GM21723 (cell line): ENCODE data around the gene GPC5.

ENCODE experiments used
- ATAC-seq: cut with Tn5 transposase; IDR thresholded peaks from one replicate; pipeline ENCODE4 v1.9.1; 2021; ENCODE audit warnings: mild to moderate bottlenecking, moderate library complexity; ENCODE audit not compliant: unreplicated experiment

Gene GPC5

DNA sequence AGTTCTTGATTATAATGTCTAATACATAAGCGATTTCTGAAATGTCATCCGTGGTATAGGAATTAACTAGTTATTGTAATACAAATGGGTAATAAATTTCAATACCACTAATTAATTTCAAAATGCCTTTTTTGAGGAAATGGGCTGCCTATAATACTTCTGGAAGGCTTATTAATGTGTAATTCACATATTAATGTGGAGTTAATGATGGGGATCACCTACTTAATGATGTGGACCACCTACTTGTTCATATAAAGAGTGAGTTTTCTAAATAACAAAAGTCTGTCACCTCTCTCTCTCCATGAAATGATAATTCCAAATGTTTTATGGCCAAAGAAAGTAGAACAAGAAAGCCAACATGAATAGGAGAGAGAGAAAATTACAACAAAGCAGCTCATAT is 914.4 kb downstream of the GPC5 start:
- no peak for ATAC-seq

DNA sequence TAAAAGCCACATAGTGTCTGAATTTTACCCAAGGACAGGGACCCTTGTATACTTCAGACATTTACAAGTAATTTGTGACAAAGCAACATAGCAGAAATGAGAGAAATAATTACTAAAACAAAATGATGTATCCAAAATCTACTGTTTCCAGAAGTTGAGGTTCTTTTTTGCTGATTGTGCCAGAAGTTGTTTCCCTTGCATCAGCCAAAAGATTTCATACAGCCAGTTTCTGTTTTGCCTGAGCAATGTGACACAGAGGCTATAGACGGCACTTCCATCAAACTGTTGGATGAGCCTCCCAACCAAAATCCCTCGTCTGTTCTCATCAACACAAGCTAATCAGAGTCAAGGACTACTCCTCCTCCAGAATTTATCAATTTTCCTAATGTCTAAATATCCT is 915.0 kb downstream of the GPC5 start:
- no peak for ATAC-seq

DNA sequence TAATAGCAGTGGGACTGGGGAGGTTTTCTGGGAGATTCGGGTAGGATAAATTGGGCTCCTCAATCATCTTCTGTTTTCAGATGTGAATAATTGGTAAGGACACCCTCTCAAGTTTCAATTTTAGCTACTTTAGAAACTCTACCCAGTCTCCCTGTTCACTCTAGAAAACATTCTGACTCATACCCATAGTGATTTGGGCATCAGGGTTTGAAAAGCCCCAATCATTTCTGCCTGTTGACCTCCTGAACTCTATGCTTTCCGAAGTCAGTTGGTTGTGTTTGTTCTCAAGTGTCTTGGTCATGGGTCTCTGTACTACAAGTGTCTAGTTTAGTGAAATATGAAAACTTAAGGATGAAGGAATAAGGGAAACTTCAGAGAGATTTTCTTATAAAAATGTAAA is 916.8 kb downstream of the GPC5 start:
- no peak for ATAC-seq

DNA sequence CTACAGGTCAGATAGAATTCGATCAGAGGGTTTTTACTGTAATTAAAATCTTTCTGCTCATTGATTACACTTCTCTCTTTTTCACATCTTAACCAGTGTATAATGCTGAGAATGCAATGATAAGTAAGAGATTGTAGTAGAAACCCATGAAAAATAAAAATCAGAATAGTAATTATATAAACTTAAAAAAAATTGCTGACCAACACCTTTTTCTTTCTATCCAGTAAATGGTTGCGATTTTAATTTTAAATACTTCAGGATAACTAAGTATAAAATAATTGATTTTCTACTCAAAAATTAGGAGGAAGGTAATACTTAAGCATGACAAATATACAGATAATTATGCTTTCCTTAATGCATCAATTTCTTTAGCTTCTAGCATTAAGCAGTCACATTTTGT is 917.6 kb downstream of the GPC5 start:
- no peak for ATAC-seq

DNA sequence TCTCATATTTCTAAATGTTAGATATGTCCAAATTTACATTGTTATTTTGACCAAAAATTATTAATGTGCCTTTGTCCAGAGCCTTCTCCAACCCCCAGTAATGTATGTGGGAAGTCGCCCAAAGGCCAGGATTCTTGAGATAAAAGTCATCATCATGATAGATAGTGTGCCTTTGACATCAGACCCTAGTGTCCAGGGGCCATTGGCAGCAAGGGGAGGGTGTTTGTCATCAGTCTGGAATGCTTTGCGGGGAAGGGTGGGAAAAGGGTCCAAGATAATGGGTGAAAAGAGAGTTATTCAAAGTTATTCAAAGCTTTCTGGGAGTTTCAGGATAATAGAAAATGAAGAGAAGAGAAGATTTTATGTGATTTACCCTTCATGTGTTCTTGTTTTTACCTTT is 918.6 kb downstream of the GPC5 start:
- no peak for ATAC-seq

DNA sequence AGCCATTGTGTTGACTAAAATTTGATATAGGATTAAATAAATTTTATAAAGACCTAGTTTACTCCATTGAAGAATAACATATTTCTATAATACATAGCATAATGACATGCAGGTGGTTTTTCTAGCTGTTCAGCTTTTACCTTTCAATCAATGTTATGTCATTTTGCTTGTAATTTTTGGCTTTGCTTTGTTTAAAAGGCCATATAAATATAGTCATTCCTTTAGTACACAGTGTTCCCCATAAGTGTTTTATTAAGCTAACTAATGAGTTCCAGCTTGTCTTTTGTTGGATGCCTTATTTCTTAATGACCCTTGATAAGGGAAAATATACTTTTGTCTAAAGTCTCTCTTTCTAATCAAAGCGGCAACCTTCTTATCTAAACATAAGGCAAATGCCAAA is 921.9 kb downstream of the GPC5 start:
- no peak for ATAC-seq

DNA sequence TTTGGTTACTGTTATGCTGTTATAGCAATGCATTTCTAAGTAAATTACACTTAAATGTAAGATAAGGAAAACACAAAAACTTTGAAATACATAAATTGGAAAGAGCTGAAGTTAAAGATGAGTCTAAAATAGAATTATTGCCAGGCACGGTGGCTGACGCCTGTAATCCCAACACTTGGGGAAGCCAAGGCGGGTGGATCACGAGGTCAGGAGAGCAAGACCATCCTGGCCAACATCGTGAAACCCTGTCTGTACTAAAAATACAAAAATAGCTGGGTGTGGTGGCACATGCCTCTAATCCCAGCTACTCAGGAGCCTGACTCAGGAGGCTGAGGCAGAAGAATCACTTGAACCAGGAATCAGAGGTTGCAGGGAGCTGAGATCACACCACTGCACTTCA is 922.8 kb downstream of the GPC5 start:
- ATAC-seq: no peak

DNA sequence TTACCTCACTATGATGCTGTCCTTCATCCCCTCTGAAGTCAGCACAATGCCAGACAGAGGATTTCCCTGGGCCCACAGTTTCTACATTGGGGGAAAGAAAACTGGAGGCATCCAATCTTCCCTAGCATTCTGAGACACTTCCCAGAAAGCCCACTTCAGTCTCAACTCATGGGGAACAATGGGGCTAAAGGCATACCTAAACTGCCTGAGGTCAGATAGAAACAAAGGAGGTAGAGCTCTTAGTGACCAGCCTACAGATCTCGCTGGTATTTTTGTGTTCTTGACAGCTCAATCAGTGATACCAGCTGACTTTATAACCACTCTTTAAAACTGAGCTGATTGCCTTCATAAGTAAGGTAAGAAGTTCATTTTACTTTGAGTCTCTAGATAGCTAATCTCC is 947.2 kb downstream of the GPC5 start:
- ATAC-seq: no peak

DNA sequence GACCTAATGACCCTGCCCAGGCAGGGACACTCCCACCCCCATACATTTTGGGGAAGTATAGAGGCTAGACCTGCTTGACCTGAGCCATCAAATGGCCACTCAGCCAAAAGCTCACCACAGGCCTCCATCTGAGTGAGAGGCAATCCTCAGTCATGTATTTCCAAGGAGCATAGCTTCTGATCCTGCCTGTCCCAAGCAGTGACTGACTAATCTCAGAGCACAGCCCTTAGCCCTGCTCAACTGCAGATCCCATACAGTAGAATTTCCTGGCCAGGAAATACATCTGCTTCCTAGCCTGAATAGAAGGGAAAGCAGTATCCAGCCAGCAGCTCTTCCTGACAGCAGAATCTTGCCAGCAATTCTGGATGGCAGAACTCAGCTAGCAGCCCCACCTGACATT is 947.6 kb downstream of the GPC5 start:
- no peak for ATAC-seq

DNA sequence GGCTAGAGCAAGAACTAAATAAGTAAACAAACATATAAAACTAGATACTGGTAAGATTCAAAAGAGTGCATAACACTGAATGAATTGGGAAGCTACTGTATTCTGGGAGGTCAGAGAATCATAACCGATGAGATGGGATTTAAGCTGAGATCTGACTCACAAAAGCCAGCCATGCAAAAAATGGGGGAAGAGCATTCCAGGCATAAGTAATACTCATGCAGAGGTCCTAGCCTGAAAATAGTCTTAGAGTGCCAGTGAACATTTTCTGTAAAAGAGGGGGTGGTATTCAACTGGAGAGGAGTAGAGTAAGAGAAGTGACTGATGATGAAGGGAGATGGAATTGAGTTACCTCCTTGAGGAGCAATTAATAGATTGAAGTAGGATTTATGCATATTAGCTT is 956.2 kb downstream of the GPC5 start:
- no peak for ATAC-seq

DNA sequence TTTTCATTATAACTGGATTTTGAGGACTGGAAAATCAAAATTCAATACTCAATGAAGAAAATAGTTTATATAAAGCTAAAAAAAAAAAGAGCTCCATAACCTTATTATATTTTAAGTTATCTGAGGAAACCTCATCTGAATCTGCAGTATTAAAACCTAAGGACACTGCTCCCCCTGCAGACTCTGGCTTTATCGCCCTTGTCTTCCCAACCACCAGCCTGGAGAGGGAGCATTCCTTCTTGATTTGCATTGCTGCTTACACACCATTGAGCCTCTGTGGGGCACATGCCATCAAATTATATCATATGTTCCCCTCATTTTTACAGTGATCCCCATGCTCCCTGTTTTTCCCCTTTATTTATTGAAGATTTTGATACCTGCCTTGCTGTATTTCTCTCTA is 956.8 kb downstream of the GPC5 start:
- ATAC-seq: no peak

DNA sequence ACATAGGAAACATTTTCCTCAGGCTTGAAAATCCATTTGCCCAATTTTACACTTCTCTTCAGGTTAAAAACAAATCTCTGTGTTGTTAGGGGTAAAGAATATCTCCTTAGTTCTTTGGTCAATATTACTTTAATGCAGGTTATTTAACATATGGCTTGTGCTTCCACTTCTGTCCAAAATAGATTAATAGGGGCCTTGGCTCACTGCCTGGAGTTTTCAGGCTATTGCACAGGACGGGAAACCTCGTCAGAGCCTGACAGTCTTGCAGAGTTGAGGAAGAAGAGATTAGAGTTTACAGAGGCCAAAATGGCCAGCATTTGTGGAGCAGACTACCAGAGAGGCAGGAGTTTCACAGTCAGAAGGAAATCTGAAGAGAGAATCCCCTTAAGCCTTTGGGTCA is 964.3 kb downstream of the GPC5 start:
- ATAC-seq: no peak

DNA sequence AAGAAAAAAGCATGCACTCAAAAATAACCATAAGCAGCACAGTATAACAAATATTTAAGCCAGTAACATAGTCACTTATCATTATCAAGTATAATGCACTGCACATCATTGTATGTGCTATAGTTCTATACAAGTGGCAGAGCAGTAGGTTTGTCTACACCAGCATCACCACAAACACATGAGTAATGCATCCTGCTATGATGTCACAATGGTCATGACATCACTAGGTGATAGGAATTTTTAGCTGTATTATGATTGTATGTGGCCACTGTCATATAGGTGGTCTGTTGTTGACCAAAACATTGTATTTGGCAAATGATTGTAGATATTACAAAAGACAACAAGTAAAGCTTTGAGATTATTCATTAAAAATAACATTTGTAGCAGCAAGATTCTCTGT is 967.5 kb downstream of the GPC5 start:
- ATAC-seq: no peak

DNA sequence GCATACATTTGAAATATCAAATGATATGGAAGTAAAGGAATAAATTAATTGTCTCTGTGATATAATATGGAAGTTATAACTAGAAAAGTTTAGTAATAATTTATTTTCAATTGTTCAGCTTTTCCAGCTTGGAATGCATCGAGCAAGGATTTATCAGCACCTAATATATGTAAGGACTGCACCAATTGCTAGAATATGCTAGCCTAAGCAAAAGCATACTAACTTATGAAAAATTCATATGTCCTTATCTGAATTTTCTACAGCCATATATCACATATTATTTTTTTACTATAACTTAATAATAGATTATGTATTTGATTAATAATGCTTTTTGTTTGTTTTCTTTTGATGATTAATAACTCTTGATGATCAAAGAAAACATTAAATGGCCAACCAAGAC is 979.0 kb downstream of the GPC5 start:
- ATAC-seq: no peak

DNA sequence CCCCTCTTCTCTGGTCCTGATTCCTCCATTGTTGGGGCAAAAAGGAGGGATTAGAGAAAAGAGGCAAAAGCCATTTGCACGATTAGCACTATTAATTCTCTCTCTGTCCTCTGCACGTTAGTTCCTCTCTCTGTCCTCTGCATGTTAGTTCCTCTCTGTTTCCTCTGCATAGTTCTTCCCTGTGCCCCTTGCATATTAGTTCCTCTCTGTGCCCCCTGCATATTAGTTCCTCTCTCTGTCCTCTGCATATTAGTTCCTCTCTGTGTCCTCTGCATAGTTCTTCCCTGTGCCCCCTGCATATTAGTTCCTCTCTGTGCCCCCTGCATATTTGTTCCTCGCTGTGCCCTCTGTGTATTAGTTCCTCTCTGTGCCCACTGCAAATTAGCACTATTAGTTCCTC is 981.0 kb downstream of the GPC5 start:
- ATAC-seq: no peak

DNA sequence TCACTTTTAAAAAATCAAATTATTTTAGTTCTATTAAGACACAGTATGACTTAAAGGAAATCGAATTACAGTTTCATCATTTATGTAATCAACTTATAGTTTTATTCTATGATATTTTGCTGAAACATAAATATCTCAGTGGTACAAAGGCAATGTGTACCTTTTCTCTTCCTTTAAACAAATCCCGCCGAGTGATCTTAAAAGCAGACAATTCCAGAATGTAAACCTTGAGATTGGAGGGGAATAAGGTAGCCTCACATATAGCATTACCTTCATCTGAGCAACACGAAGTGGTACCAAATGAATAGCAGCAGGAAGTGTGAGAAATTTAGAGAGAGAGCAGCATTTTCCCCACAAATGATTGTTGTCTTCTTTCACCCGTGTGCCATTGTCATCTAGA is 986.0 kb downstream of the GPC5 start:
- ATAC-seq: no peak

DNA sequence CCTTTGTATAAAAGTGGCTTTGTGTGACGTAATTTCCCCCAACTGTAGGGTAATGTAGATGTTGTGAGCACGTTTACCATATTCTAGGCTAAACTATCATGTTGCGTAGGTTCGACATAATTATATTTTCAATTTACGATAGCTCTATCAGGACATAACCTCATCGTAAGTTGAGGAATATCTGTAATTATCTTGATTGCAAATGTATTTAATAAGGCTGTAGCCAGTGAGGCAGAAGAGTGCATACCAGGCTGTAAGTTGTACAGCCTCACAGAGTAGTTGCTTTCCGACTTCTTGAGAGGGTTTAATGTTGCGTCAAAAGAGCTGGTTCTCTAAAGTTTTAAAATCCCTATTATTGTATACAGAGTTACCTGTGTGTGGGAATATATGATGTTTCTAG is 988.8 kb downstream of the GPC5 start:
- ATAC-seq: no peak

DNA sequence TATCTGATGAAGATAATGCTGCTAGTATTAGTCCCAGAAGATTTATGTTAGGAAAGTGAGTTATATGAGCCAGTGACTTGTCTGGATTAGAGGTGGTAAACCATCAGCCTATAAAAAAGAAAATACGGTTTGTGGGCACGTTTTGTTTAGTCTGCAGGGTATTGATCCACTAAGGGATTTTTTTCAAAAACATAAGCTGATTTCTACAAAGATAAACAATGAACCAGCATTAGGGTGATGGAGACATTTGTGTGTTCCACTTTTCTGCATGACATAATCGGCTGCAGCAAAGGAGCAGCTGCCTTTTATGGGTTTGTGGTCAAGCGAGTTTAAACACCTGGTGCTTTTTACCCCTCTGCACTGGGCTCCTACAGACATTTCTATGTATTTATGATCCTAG is 991.8 kb downstream of the GPC5 start:
- no peak for ATAC-seq

DNA sequence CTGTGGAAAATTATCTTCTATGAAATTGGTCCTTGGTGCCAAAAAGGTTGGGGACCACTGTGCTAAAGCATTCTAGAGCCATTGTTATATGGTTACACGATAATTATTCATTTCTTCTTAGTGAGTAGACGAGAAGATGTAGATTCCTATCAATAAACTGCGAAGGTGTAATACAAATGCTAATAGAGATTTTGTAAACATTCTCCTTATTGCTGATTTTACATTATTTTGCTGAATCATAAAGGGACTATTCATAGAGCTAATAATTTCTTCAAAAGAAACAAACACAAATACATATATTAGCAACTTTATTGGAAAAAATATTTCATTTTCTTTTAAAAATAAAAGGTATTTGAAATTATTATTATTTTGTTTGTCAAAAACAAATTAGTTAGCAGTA is 1005.2 kb downstream of the GPC5 start:
- ATAC-seq: no peak

DNA sequence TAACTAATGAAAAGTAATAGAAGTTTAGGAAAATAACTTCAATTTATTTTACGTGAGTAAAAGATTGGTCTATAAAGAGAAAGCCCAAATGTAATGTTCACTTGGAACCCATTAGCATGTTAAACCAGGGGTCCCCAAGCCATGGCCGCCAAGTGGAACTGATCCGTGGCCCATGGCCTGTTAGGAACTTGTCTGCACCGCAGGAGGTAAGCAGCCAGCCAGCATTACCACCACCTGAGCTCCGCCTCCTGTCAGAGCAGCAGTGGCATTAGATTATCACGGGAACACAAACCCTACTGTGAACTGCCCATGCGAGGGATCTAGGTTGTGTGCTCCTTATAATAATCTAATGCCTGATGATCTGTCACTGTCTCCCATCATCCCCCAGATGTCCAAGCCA is 1009.4 kb downstream of the GPC5 start:
- ATAC-seq: no peak

DNA sequence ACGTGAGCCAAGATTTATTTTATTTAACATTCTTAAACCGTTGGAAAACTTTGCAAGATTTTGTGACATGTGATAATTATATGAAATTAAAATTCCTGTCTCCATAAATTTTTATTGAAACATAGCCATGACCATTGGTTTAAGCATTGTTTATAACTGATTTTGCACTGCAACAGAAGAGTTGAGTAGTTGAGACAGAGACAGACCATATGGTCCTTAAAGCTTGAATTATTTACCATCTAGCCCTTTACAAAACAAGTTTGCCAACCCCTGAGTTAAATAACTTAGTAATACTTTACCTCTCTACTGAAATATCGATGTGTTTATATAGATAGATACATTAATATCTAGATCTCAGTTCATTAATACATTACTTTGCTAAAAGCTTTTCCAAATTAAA is 1014.1 kb downstream of the GPC5 start:
- no peak for ATAC-seq

DNA sequence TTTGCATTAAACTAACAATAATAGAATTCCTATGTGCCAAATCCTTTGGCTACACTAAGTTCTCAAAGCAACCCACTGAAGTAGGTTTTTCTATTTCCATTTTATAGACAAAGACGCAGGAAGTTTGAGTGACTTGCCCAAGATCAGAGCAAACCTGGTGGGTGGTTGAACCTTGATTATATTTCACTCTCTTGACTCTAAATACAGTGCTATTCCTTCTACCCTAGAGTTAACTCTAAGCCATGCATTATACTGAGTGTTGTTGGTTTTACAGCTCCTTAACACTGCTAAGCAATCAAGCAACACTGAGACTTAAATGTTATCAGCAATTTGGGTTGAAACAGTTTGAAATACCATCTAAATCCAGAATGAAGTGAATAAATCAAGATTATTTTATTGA is 1014.6 kb downstream of the GPC5 start:
- ATAC-seq: no peak

DNA sequence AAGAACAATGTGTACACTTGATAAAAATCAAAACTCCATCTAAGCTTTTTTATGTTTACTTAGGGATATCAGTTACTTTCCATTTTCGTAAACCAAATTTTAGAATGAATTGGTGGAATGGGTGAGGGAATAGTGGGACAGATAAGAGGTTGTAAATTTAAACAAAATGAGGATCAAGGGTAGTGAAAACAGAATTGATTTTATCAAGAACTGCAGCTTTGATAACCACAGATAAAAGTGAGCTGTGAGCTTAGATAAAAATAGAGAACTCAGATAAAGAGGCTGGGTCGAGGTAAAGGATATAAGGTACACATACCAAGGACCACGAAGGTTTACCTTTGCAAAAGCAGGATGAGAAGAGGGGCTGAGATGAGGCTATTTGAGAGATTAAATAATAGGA is 1015.0 kb downstream of the GPC5 start:
- no peak for ATAC-seq

DNA sequence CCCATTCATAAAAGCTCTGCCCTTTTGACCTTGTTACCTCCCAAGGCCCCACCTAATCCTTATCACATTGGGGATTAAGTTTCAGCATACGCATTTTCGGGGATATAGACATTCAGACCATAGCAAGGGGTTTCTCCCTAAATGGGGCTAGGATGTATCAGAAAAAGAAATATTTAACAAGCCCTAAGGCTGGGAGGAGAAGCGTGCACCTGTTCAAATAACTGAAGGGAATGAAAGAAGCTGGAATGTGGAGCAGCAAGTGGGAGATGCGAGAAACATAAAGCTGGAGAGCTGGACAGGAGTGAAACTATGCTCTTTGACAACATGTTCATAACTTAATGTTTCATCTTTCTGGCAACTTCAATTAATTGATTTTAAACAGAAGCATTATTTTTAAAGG is 1016.4 kb downstream of the GPC5 start:
- no peak for ATAC-seq
